GM12878 (cell line): ENCODE data around the gene SNRNP35. TPM values are rescaled to one million over a fixed set of nuclear protein-coding genes. Genes with fewer than 3 reads are reported as not detected.
"Not testable (repeated sequence)": the region's sequence is repeated elsewhere in the genome, so short reads cannot be mapped to it uniquely, and the experiment has no call there.

ENCODE experiments used
- ATAC-seq: fragments of 200-7000 bp; cut with Tn5 transposase; 3 replicates; pipeline ENCODE4 v1.9.1; 2020; ENCODE audit warnings: mild to moderate bottlenecking, moderate library complexity
- BruUV-seq: library from RNA; stranded (reverse); fragments of 400-500 nt; replicated peaks from 2 replicates; lab custom pipeline; 2021; lab: Mats Ljungman, UMichigan
- CTCF ChIA-PET: fragments of 300-600 bp; sonication (Branson Sonifier 250); formaldehyde crosslinking; extraction: SDS; loops from one replicate; lab custom pipeline; 2021; ENCODE audit warnings: inconsistent platforms; lab: Yijun Ruan, JAX
- POLR2A ChIA-PET: fragments of 350-600 bp; formaldehyde crosslinking; extraction: SDS; loops from one replicate; lab custom pipeline; 2021; ENCODE audit warnings: inconsistent platforms; lab: Charles Lee
- RAD21 ChIA-PET: fragments of 300-600 bp; sonication (Branson Sonifier 250); formaldehyde crosslinking; loops from one replicate; lab custom pipeline; 2023; ENCODE audit warnings: antibody characterized with exemption; ENCODE audit not compliant: unreplicated experiment; lab: Charles Lee
- SMC1A ChIA-PET: fragments of 300-600 bp; sonication (Branson Sonifier 250); formaldehyde crosslinking; loops from one replicate; lab custom pipeline; 2023; ENCODE audit not compliant: unreplicated experiment, uncharacterized antibody; lab: Charles Lee
- DNase-seq: peaks from one replicate; pipeline ENCODE4 v3.0.0-alpha.2; 2011; ENCODE audit warnings: low read depth, low spot score
- FAIRE-seq: peaks from 3 replicates; lab custom pipeline; 2011; peaks lifted over from hg19 to GRCh38; lab: Jason Lieb, UNC
- H2AFZ ChIP-seq: 2 replicates; pipeline ENCODE4 v1.6.0; 2011; ENCODE audit warnings: low read depth, low read length, control low read depth; ENCODE audit not compliant: control insufficient read depth
- H3K27ac ChIP-seq: 2 replicates; pipeline ENCODE4 v1.5.1; 2011; ENCODE audit warnings: control low read depth; ENCODE audit not compliant: control insufficient read depth, insufficient read depth
- H3K27me3 ChIP-seq, 2 experiments: replicated peaks in 1 of 2; 2 replicates each; pipeline versions ENCODE4 v1.6.0 to v1.6.1; 2011; ENCODE audit warnings: low read length in 1 of 2; ENCODE audit not compliant: control insufficient read depth in 2 of 2, insufficient read depth in 2 of 2
- H3K36me3 ChIP-seq, 2 experiments: 2 replicates each; pipeline ENCODE4 v1.5.1; 2011; ENCODE audit warnings: low read length in 1 of 2; ENCODE audit not compliant: control insufficient read depth in 2 of 2, insufficient read depth in 2 of 2
- H3K4me1 ChIP-seq: 2 replicates; pipeline ENCODE4 v1.6.1; 2011; ENCODE audit warnings: mild to moderate bottlenecking, low read length, moderate library complexity, mixed read lengths; ENCODE audit not compliant: control insufficient read depth, insufficient read depth
- H3K4me2 ChIP-seq: 2 replicates; pipeline ENCODE4 v1.6.0; 2011; ENCODE audit warnings: control low read depth; ENCODE audit not compliant: control insufficient read depth, insufficient read depth
- H3K4me3 ChIP-seq: fragments of 200-600 bp; sonication (generic); 2 replicates; pipeline ENCODE4 v1.5.1; 2016
- H3K79me2 ChIP-seq: 2 replicates; pipeline ENCODE4 v1.6.0; 2011; ENCODE audit warnings: low read length; ENCODE audit not compliant: control insufficient read depth, insufficient read depth
- H3K9ac ChIP-seq: 2 replicates; pipeline ENCODE4 v1.8.0; 2011; ENCODE audit warnings: low read length, control low read depth, mixed read lengths; ENCODE audit not compliant: control insufficient read depth, insufficient read depth
- H3K9me3 ChIP-seq: replicated peaks from 3 replicates; pipeline ENCODE4 v1.5.1; 2011; ENCODE audit warnings: mild to moderate bottlenecking, low read length; ENCODE audit not compliant: control insufficient read depth, insufficient read depth
- H4K20me1 ChIP-seq: 2 replicates; pipeline ENCODE4 v1.6.0; 2011; ENCODE audit not compliant: control insufficient read depth, insufficient read depth
- ASH2L ChIP-seq: fragments of 300-600, 200-600 bp; sonication (generic); IDR thresholded peaks from 2 replicates; pipeline ENCODE4 v1.6.1; 2017; ENCODE audit warnings: low read depth, mild to moderate bottlenecking, borderline replicate concordance
- CREB1 ChIP-seq: IDR thresholded peaks from 2 replicates; pipeline ENCODE4 v1.6.1; 2012; ENCODE audit warnings: low read depth, mild to moderate bottlenecking, inconsistent platforms
- ETV6 ChIP-seq, 2 experiments: fragments of 450-650 bp in 1 of 2; IDR thresholded peaks in 1 of 2; conservative IDR thresholded peaks in 1 of 2; 2 replicates each; pipeline ENCODE4 v1.6.1; 2014; ENCODE audit warnings: antibody characterized with exemption in 1 of 2, borderline replicate concordance in 1 of 2, low read depth in 1 of 2, mild to moderate bottlenecking in 1 of 2, moderate library complexity in 1 of 2
- IKZF1 ChIP-seq: fragments of 450-650 bp; conservative IDR thresholded peaks from 2 replicates; pipeline ENCODE4 v1.6.1; 2017; ENCODE audit warnings: antibody characterized with exemption, mild to moderate bottlenecking
- MYC ChIP-seq: IDR thresholded peaks from 2 replicates; pipeline ENCODE4 v1.6.1; 2011; ENCODE audit warnings: mild to moderate bottlenecking, low read length, moderate library complexity, inconsistent platforms; ENCODE audit not compliant: insufficient read depth, insufficient replicate concordance, insufficient read length, severe bottlenecking
- POLR2AphosphoS2 ChIP-seq: IDR thresholded peaks from 2 replicates; pipeline ENCODE4 v1.6.1; 2011; ENCODE audit warnings: low read depth, mild to moderate bottlenecking, low read length, improper control_type of control experiment, moderate library complexity
- RFX5 ChIP-seq: IDR thresholded peaks from 2 replicates; pipeline ENCODE4 v1.6.1; 2011; ENCODE audit warnings: low read depth, low read length, improper control_type of control experiment
- SMAD5 ChIP-seq: IDR thresholded peaks from 2 replicates; pipeline ENCODE4 v1.6.1; 2016; ENCODE audit warnings: antibody characterized with exemption, low read depth
- SUZ12 ChIP-seq: fragments of 200-600 bp; sonication (generic); IDR thresholded peaks from one replicate; pipeline ENCODE4 v1.6.1; 2018; ENCODE audit warnings: antibody characterized with exemption, mild to moderate bottlenecking; ENCODE audit not compliant: unreplicated experiment
- TBL1XR1 ChIP-seq: IDR thresholded peaks from 2 replicates; pipeline ENCODE4 v1.6.1; 2012; ENCODE audit warnings: low read depth, low read length, improper control_type of control experiment
- YY1 ChIP-seq: IDR thresholded peaks from 2 replicates; pipeline ENCODE4 v1.6.1; 2011; ENCODE audit warnings: low read depth, mild to moderate bottlenecking, low read length
- WGBS: methylation state at CpG from one replicate; pipeline ENCODE4 v1.1.6; 2016; ENCODE audit warnings: low lambda C conversion rate; ENCODE audit not compliant: insufficient replicate concordance, insufficient coverage; ENCODE audit errors: missing lambda C conversion rate; 5-methylcytosine and 5-hydroxymethylcytosine counted together
- in situ Hi-C: fragments of 300-500 bp; cut with MboI; formaldehyde crosslinking; loops from 9 replicates; pipeline ENCODE4 v1.14.3; 2018; ENCODE audit warnings: mixed read lengths
- intact Hi-C: fragments of 100-400 bp; cut with micrococcal nuclease; formaldehyde crosslinking; loops from one replicate; pipeline ENCODE4 v1.14.2; 2022; ENCODE audit not compliant: unreplicated experiment
- polyA plus RNA-seq, 11 experiments: library from polyadenylated mRNA; depleted of rRNA in 4 of 11; unstranded in 6 of 11; stranded (reverse) in 5 of 11; fragments of >200 nt; fragmentation: Nextera tagmentation in 4 of 11; fragmentation: Illumina TruSeq in 1 of 11; extraction: Ambion mirVana in 4 of 11; extraction: Trizol in 1 of 11; gene quantifications; 1 replicate in 1 of 11; 2 replicates in 10 of 11; pipeline versions ENCODE4 v1.2.1 to v1.2.3, GENCODE V29; 2011 to 2016; ENCODE audit warnings: inconsistent platforms in 2 of 11, missing spikeins in 2 of 11, low read depth in 1 of 11
- total RNA-seq, 4 experiments: library from RNA; depleted of rRNA in 3 of 4; stranded (reverse); fragments of >200 nt in 3 of 4; fragmentation: Illumina TruSeq in 1 of 4; extraction: Trizol in 1 of 4; gene quantifications; 2 replicates each; pipeline versions ENCODE4 v1.2.1 to v1.2.3, GENCODE V29; 2013 to 2021
- TF ChIP-seq, protein P1 (sequence below): IDR thresholded peaks from 2 replicates; pipeline ENCODE4 v1.6.1; 2011; ENCODE audit warnings: mild to moderate bottlenecking, low read depth, low read length, moderate library complexity; ENCODE audit not compliant: insufficient replicate concordance

Gene SNRNP35
- total and polyA plus RNA-seq, 10 of the 15 experiments (the other 5 are each of a cell fraction or from before 2014, with no cell fraction given): 21.6 to 49.6 (median 29.0) TPM

DNA sequence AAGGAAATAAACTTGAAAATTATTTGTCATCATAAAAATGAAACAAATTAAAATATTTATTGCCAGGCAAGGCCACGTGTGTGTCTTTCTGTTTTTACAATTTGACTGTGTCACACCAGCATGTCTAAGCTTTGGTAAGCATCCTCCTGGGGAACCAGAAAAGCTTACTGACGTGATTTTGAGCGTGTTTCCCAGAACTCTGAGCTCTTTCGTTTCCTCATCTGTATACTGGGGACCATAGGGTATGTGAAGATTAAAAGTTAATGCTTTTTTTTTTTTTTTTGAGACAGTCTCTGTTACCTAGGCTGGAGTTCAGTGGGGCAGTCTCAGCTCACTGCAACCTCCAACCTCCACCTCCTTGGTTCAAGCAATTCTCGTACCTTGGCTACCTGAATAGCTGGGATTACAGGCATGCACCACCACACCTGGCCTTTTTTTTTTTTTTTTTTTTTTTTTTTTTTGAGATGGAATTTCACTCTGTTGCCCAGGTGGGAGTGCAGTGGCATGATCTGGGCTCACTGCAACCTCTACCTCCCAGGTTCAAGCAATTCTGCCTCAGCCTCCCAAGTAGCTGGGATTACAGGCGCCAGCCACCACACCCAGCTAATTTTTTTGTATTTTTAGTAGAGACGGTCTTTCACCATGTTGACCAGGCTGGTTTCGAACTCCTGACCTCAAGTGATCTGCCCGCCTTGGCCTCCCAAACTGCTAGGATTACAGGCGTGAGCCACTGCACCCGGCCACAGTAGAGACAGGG, 48.5 kb upstream of the SNRNP35 start:
- ChIA-PET CTCF (interaction anchor here (1.4 kb wide), 1 partner anchor 172 kb away, joined by 5 read pairs; no protein-coding TSS in a partner anchor), POLR2A (interaction anchor here (0.6 to 1.0 kb wide), 2 partner anchors 14 to 66 kb away, joined by 4 to 6 read pairs; no protein-coding TSS in a partner anchor), RAD21 (interaction anchor here (0.7 to 1.8 kb wide), 4 partner anchors 26 to 352 kb away, joined by 3 to 5 read pairs (median 3); no protein-coding TSS in a partner anchor), SMC1A (interaction anchor here (0.6 to 1.3 kb wide), 4 partner anchors 18 to 60 kb away, joined by 3 to 4 read pairs (median 4); no protein-coding TSS in a partner anchor)
- H3K79me2 ChIP-seq, DNase-seq, H3K27ac ChIP-seq, intact Hi-C loops, H3K4me3 ChIP-seq, H2AFZ ChIP-seq, H4K20me1 ChIP-seq, H3K4me2 ChIP-seq, H3K9ac ChIP-seq, H3K9me3 ChIP-seq, H3K27me3 ChIP-seq, BruUV-seq, H3K4me1 ChIP-seq, FAIRE-seq, in situ Hi-C loops: not testable (repeated sequence)
- peak; percentile 56 for ATAC-seq
- H3K36me3 ChIP-seq: peaks cover 9 to 11% of the 10 kb centered on the region in 2 experiments; a peak in 3 of 4 replicates
- WGBS: 86% methylated on average over 11 of the region's 11 CpGs

DNA sequence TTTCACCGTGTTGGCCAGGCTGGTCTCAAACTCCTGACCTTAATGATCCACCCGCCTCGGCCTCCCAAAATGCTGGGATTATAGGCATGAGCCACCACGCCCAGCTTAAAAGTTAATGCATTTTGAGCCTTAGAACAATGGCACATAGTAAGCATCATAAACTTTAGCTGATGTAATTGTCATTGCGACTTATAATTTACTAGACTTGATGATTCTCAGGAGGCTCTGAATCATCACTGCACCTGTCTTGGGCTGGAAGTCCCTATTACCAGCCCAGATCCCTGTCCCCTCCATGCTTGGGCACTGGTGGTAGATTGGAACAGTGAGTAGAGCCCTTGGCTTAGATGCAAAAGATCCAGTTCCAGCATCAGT, 47.9 kb upstream of the SNRNP35 start:
- no peak overlapping the region for H3K4me2 ChIP-seq
- 96% methylated on average over 5 of the region's 5 CpGs for WGBS
- no peaks in the 10 kb centered on the region for H3K27me3 ChIP-seq
- RAD21 ChIA-PET: interaction anchor here (0.7 to 1.8 kb wide), 5 partner anchors 21 to 351 kb away, joined by 3 to 5 read pairs (median 3); no protein-coding TSS in a partner anchor
- intact Hi-C loops: no loop called here
- H4K20me1 ChIP-seq: no peaks in the 10 kb centered on the region
- no peak overlapping the region for H3K9ac ChIP-seq
- no peak overlapping the region for H3K4me3 ChIP-seq
- peaks cover 10 to 11% of the 10 kb centered on the region in 2 experiments; a peak in 3 of 4 replicates for H3K36me3 ChIP-seq
- BruUV-seq: TSS peak; percentile 23
- H3K9me3 ChIP-seq: no peaks in the 10 kb centered on the region
- in situ Hi-C loops: no loop called here
- ATAC-seq: no peak
- no peak overlapping the region for H2AFZ ChIP-seq
- POLR2A ChIA-PET: interaction anchor here (0.6 kb wide), 1 partner anchor 65 kb away, joined by 6 read pairs; no protein-coding TSS in a partner anchor
- SMC1A ChIA-PET: interaction anchor here (0.6 to 1.3 kb wide), 4 partner anchors 10 to 126 kb away, joined by 4 to 5 read pairs (median 4); partner anchors contain the start of gene KMT5A
- H3K27ac ChIP-seq: no peak overlapping the region
- DNase-seq: no peak
- no peaks in the 10 kb centered on the region for H3K79me2 ChIP-seq
- no peak for FAIRE-seq
- CTCF ChIA-PET: interaction anchor here (1.4 kb wide), 1 partner anchor 171 kb away, joined by 5 read pairs; no protein-coding TSS in a partner anchor
- H3K4me1 ChIP-seq: no peaks in the 10 kb centered on the region; the same call in 1 of the 2 replicates
- TF ChIP-seq CREB1 (no peak), SMAD5 (no peak), POLR2AphosphoS2 (no peak), ETV6 (conservative IDR thresholded peaks at IDR 0.05 in 1 of 2, IDR thresholded peaks at IDR 0.05 in 1 of 2; ENCODE audit: borderline replicate concordance in 1 of 2, low read depth in 1 of 2) (no peak), RFX5 (no peak), SUZ12 (no peak), MYC (no peak), TBL1XR1 (no peak), ASH2L (no peak), IKZF1 (no peak), YY1 (no peak)
- TF ChIP-seq, protein P1, sequence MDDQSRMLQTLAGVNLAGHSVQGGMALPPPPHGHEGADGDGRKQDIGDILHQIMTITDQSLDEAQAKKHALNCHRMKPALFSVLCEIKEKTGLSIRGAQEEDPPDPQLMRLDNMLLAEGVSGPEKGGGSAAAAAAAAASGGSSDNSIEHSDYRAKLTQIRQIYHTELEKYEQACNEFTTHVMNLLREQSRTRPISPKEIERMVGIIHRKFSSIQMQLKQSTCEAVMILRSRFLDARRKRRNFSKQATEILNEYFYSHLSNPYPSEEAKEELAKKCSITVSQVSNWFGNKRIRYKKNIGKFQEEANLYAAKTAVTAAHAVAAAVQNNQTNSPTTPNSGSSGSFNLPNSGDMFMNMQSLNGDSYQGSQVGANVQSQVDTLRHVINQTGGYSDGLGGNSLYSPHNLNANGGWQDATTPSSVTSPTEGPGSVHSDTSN: no peak
